SJSA1 (cell line): ENCODE data around the gene SLC30A7. TPM values are rescaled to one million over a fixed set of nuclear protein-coding genes. Genes with fewer than 3 reads are reported as not detected.

ENCODE experiments used
- DNase-seq, 2 experiments: peaks; one replicate each; pipeline ENCODE4 v3.0.0-alpha.2; 2015 to 2020; ENCODE audit warnings: low spot score in 2 of 2, low read depth in 1 of 2
- H3K27ac ChIP-seq: fragments of 250-450 bp; sonication (Bioruptor Pico); 2 replicates; pipeline ENCODE4 v1.5.1; 2020; ENCODE audit warnings: mild to moderate bottlenecking, moderate library complexity
- H3K27me3 ChIP-seq: fragments of 250-450 bp; sonication (Bioruptor Pico); replicated peaks from 2 replicates; pipeline ENCODE4 v1.5.1; 2020; ENCODE audit warnings: mild to moderate bottlenecking, moderate library complexity
- H3K36me3 ChIP-seq: fragments of 250-450 bp; sonication (Bioruptor Pico); 2 replicates; pipeline ENCODE4 v1.5.1; 2020; ENCODE audit warnings: mild to moderate bottlenecking
- H3K4me1 ChIP-seq: fragments of 250-450 bp; sonication (Bioruptor Pico); replicated peaks from 2 replicates; pipeline ENCODE4 v1.6.1; 2021; ENCODE audit warnings: mild to moderate bottlenecking
- H3K4me3 ChIP-seq: fragments of 250-450 bp; sonication (Bioruptor Pico); 2 replicates; pipeline ENCODE4 v1.5.1; 2020; ENCODE audit warnings: mild to moderate bottlenecking
- H3K9me3 ChIP-seq: fragments of 250-450 bp; sonication (Bioruptor Pico); replicated peaks from 2 replicates; pipeline ENCODE4 v1.5.1; 2020; ENCODE audit warnings: mild to moderate bottlenecking
- total RNA-seq: library from RNA; depleted of rRNA; stranded (reverse); fragments of >200 nt; shearing (Covaris generic); gene quantifications from 2 replicates; pipeline ENCODE4 v1.2.3, GENCODE V29; 2014; rRNA removed

The SLC30A7 gene
- total RNA-seq, 1 experiment from 2014 or later = 26.3 TPM

DNA sequence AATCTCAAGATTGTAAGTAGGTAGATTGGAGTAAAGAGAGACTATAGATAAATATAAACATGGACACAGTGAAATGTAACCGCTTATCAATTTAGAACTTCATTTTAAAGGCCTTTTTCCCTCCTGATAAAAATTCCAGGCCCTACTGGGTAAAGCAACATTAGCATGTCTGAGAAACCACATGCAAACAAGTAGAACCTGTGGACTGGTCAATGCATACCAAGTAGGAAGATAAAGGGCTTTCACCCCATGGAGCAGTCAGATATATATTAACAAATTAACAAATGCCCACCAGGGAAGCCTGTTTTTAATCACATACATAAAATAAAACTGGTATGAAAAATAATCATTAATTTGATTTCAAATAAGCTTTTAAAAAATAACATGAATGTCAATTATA lies 121.6 kb downstream of the SLC30A7 start:
- H3K4me1 ChIP-seq = no peaks in the 10 kb centered on the region
- H3K27ac ChIP-seq = no peak overlapping the region
- no peaks in the 10 kb centered on the region for H3K9me3 ChIP-seq
- peaks cover 25% of the 10 kb centered on the region for H3K36me3 ChIP-seq
- no peak overlapping the region for H3K4me3 ChIP-seq
- no peaks in the 10 kb centered on the region for H3K27me3 ChIP-seq
- no peak for DNase-seq

DNA sequence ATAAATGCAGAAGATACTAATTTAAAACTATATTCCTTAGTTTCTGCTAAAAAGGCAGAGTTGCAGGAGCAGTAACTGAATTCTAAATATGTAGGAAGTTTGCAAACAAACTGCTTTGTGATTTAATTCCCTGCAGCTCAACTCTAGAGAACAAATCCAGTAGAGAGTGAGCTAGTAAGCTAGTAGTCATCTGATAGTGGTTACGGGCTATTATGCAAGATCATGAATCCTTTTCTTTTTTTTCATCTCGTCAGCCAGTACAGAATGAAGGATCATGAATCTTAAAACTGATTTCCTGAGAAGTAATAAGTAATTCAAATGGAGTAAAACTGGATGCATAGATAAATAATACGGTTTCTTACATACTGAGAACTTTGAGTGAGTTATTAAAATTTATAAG lies 126.4 kb downstream of the SLC30A7 start:
- no peak overlapping the region for H3K4me3 ChIP-seq
- H3K36me3 ChIP-seq = peaks cover 9% of the 10 kb centered on the region; the same call in 1 of the 2 replicates
- peaks cover 9% of the 10 kb centered on the region for H3K4me1 ChIP-seq
- no peak for DNase-seq
- H3K27me3 ChIP-seq = no peaks in the 10 kb centered on the region
- no peaks in the 10 kb centered on the region for H3K9me3 ChIP-seq
- H3K27ac ChIP-seq = no peak overlapping the region

DNA sequence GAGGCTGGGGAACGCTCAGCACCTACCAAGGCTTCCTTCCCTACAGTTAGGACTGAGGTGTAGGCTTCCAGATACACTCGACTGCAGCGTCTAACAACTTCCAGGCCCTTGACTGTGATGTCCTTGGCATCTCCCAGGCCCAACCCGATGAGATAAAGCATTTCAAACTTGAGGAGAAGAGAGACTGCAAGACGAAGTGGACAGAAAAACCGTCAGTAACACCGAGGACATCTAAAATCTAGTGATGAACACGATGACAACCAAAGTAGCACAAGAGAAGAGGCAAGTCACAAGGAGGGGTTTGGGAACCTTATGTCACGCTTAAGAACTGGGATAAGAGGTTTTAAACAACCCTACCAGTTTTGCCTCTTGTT lies 129.4 kb downstream of the SLC30A7 start:
- peak overlapping the region; percentile 40 for H3K27ac ChIP-seq
- DNase-seq = no peak
- peaks cover 9% of the 10 kb centered on the region for H3K4me1 ChIP-seq
- 0 out of 2 replicates have a peak, but pooled peaks cover 7% of the 10 kb centered on the region for H3K36me3 ChIP-seq
- H3K9me3 ChIP-seq = no peaks in the 10 kb centered on the region
- peak overlapping the region; percentile 57 for H3K4me3 ChIP-seq
- H3K27me3 ChIP-seq = no peaks in the 10 kb centered on the region

DNA sequence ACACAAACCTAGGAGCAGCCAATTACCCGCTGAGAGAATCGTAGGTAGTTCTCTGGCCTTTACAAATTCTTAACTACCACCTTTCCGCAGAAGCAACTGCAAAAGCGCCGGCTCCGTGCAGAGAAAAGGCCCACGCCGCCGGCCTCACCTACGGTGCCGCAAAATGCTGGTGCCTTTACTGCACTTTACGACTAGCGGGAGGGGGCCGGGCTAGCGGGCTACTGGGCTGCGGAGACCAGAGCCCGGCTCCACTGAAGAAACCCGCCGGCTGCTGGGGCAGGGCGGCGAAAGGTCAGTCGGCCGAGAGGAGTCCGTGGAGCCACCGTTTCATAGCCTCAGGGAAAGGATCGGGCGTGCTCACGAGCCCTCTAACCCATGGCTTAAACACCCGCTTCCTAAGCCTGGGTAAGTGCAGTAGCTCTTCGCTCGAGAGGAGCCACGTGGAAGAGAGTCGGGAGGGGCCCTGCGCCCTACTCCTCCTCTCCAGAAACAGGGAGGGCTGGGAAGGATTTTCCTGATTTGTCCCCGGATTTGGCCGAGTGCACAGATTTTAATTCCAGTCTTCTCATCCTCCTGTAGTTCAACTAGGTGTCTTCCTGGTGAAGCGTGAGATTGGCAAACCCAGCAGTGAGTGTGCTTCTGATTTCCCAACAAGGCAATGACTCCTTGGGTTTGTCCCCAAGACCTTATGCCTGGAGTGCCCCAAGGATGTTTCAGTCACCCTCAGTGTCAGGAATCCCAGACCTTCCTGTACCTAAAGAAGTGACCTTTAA lies 130.0 kb downstream of the SLC30A7 start, which contains the start of gene DPH5:
Gene DPH5 (minus strand): TSS at position 128 of the 773 bp plus-strand sequence. CDS start 341 bp downstream, outside the sequence.
- H3K4me3 ChIP-seq = peak within 1 kb of the TSS; percentile 57
- H3K9me3 ChIP-seq = no peaks in the 10 kb centered on the region
- peaks cover 9% of the 10 kb centered on the region for H3K4me1 ChIP-seq
- 0 out of 2 replicates have a peak, but pooled peaks cover 7% of the 10 kb centered on the region for H3K36me3 ChIP-seq
- H3K27ac ChIP-seq = peak within 1 kb of the TSS; percentile 40
- peak; percentile 92 to 93 for DNase-seq
- H3K27me3 ChIP-seq = no peaks in the 10 kb centered on the region

DNA sequence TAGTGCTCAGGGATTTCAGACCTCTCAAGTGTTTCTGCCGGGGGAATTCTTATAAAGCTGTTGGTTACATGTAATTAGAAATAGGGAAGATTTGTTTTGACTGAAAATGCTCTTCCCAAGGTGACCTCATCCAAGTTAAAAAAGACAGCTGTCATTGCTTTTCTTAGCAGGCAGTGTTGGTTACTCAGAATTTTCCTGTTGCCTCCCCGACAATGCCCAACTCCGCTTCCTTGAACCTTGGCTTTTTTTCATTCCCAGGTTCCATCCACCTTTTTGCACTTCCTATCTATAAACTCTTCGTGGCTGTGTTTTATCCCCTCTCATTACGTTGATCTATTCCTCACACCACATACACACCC lies 130.5 kb downstream of the SLC30A7 start:
- peaks cover 9% of the 10 kb centered on the region for H3K4me1 ChIP-seq
- no peaks in the 10 kb centered on the region for H3K9me3 ChIP-seq
- H3K27me3 ChIP-seq = no peaks in the 10 kb centered on the region
- peak overlapping the region; percentile 40 for H3K27ac ChIP-seq
- H3K36me3 ChIP-seq = 0 out of 2 replicates have a peak, but pooled peaks cover 7% of the 10 kb centered on the region
- peak overlapping the region; percentile 57 for H3K4me3 ChIP-seq
- no peak for DNase-seq

DNA sequence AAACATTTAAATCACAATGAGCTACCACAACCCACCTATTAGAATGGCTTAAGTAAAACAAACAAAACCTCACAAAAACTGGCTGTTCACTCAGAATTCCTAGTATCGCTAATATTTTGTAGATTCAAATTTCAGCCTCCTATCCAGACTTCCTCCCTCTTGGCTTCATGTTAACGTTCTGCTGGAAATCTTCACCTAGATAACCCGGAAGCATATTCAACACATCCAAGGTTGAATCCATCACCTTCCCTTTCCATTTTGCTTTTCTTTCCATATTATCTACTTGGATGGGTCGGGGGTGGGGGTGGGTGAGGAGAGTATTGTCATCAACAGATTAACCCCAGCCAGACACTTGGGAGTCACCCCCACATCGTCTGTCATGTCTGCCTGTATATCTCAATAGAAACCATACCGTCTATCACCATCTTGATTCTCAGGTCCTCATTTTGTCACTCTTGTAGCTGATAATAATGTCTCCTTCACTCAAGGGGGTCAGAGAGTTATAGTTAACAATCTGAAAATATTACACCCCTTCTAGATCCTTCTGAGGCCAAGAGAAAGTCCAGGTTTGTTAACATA lies 131.4 kb downstream of the SLC30A7 start:
- Histone ChIP-seq H3K9me3 (no peaks in the 10 kb centered on the region), H3K36me3 (0 out of 2 replicates have a peak, but pooled peaks cover 7% of the 10 kb centered on the region), H3K4me3 (no peak overlapping the region), H3K4me1 (peaks cover 9% of the 10 kb centered on the region), H3K27ac (no peak overlapping the region), H3K27me3 (no peaks in the 10 kb centered on the region)
- DNase-seq = no peak

DNA sequence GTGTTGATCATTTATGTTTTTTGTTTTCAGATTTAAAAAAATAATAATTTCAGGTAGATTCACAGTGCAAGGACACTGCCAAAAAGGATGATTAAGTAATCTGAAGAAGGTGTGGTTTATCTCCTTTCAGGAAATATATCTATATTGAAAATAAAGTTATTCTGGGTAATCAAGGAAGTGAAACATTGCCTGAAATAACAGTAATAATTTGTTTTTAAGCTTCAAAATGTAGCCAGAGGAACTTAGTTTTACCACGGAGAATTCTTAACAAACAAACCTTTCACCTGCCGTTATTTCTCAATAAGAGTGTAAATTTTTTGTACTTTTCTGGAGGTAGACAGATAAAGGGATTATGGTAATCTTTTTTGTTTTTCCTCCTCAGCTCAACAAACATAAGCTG lies 132.6 kb downstream of the SLC30A7 start:
- Histone ChIP-seq H3K27me3 (no peaks in the 10 kb centered on the region), H3K4me3 (no peak overlapping the region), H3K27ac (no peak overlapping the region), H3K4me1 (peaks cover 9% of the 10 kb centered on the region), H3K9me3 (no peaks in the 10 kb centered on the region), H3K36me3 (0 out of 2 replicates have a peak, but pooled peaks cover 4% of the 10 kb centered on the region)
- no peak for DNase-seq

DNA sequence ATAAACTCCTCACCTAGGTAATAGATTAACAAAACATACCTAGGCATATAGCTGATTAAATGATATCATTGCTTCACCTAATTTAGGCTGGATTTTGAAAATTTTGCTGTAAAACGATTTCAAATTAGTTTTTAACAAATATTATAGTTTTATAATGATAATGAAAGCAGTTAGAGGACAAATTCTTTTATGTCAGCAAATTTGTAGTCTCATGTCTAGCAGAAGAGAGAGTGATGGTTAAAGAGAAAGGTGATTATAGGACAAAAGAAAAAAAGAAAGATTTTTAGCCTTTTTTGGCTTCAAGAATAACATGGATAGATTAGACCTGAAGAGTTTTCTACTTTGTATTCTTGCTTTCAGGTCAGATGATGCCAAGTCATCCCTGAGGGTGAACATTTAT lies 133.3 kb downstream of the SLC30A7 start:
- DNase-seq = no peak
- H3K27me3 ChIP-seq = no peaks in the 10 kb centered on the region
- no peaks in the 10 kb centered on the region for H3K36me3 ChIP-seq
- no peak overlapping the region for H3K27ac ChIP-seq
- peaks cover 9% of the 10 kb centered on the region for H3K4me1 ChIP-seq
- no peak overlapping the region for H3K4me3 ChIP-seq
- no peaks in the 10 kb centered on the region for H3K9me3 ChIP-seq

DNA sequence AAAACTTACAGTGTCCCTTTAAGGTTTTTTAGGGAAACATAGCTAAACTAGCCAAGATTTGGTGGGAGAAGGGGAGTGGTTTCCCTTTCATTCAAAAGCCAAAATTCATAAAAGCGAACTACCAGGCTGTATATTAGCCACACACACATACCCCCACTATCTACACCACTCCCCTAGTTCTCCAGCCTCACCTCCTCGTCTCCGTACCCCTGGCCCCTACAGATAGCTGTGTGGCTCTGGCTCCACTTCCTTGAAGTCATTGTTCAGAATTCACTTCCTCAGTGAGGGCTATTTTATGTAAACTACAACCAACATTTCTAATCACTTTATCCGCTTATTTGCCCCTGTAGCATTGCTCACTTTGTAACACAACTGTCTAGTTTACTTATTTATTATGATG lies 135.0 kb downstream of the SLC30A7 start:
- DNase-seq = no peak
- H3K27me3 ChIP-seq = no peaks in the 10 kb centered on the region
- no peaks in the 10 kb centered on the region for H3K9me3 ChIP-seq
- no peak overlapping the region for H3K27ac ChIP-seq
- H3K4me3 ChIP-seq = no peak overlapping the region
- 0 out of 2 replicates have a peak, but pooled peaks cover 4% of the 10 kb centered on the region for H3K4me1 ChIP-seq
- no peaks in the 10 kb centered on the region for H3K36me3 ChIP-seq

Other genes with a start within 250 kb of the SLC30A7 start
- 11.0 and 15.1 TPM in 2 replicates for gene VCAM1, start 176.3 kb upstream of the SLC30A7 start, total RNA-seq
- gene EXTL2, start 1.2 kb upstream of the SLC30A7 start, total RNA-seq = 39.5 and 44.2 TPM in 2 replicates
- 24.6 and 26.5 TPM in 2 replicates for gene DPH5, start 129.7 kb downstream of the SLC30A7 start, total RNA-seq